ENCODE results near the gene PIP4P1.
"Not testable (repeated sequence)": the region's sequence is repeated elsewhere in the genome, so short reads cannot be mapped to it uniquely, and the experiment has no call there.

PIP4P1 gene

GRCh38 chr14:20461225-20462141 is at the start of gene PIP4P1:
TSS of gene PIP4P1 (minus strand) at chr14:20461434. CDS start at chr14:20461325, 109 bp downstream.
- H3K9me3 ChIP-seq (ENCODE audit: low read length): no peaks in the 10 kb centered on the region
- H3K27me3 ChIP-seq (ENCODE audit: control insufficient read depth in 1 of 2, insufficient read depth in 2 of 2, low read length in 2 of 2): no peaks in the 10 kb centered on the region
- H3K27ac ChIP-seq (ENCODE audit: low read depth, low read length): peak within 1 kb of the TSS; percentile 86
- H3K36me3 ChIP-seq (ENCODE audit: insufficient read depth, low read length): peaks cover 37% of the 10 kb centered on the region
- H3K4me3 ChIP-seq (ENCODE audit: low read depth in 1 of 2, low read length in 2 of 2): peak within 1 kb of the TSS; percentile 73 to 82
- peak within 1 kb of the TSS; percentile 95 for H3K9ac ChIP-seq (ENCODE audit: low read length)
- peaks cover 16% of the 10 kb centered on the region for H3K4me1 ChIP-seq (ENCODE audit: insufficient read depth, low read length)

DNA sequence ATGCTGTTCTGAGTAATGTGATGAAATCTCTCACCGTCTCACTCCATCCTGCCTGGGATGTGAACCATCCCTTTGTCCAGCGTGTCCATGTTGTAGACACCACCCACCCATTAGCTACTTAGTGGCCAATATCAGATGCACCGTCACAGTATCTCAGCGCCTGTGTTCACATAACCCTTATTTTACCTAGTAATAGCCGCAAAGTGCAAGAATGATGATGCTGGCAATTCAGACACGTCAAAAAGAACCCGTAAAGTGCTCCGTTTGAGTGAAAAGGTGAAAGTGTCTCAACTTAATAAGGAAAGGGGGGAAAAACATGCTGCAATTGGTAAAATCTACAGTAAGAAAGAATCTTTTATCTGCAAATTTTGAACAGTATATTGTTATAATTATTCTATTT is 47.1 kb upstream of the PIP4P1 start:
- no peak overlapping the region for H3K9ac ChIP-seq (ENCODE audit: low read length)
- no peaks in the 10 kb centered on the region for H3K9me3 ChIP-seq (ENCODE audit: low read length)
- no peaks in the 10 kb centered on the region for H3K27me3 ChIP-seq (ENCODE audit: control insufficient read depth in 1 of 2, insufficient read depth in 2 of 2, low read length in 2 of 2)
- H3K27ac ChIP-seq (ENCODE audit: low read depth, low read length): no peak overlapping the region
- H3K4me3 ChIP-seq (ENCODE audit: low read depth in 1 of 2, low read length in 2 of 2): no peak overlapping the region
- no peaks in the 10 kb centered on the region for H3K4me1 ChIP-seq (ENCODE audit: insufficient read depth, low read length)
- H3K36me3 ChIP-seq (ENCODE audit: insufficient read depth, low read length): no peaks in the 10 kb centered on the region

- H3K9ac ChIP-seq (ENCODE audit: low read length); H3K27me3 ChIP-seq (ENCODE audit: control insufficient read depth in 1 of 2, insufficient read depth in 2 of 2, low read length in 2 of 2); H3K36me3 ChIP-seq (ENCODE audit: insufficient read depth, low read length); H3K27ac ChIP-seq (ENCODE audit: low read depth, low read length); H3K4me3 ChIP-seq (ENCODE audit: low read depth in 1 of 2, low read length in 2 of 2); H3K9me3 ChIP-seq (ENCODE audit: low read length); H3K4me1 ChIP-seq (ENCODE audit: insufficient read depth, low read length): not testable (repeated sequence)
Observed at GRCh38 chr14:20507537-20507936, 46.3 kb upstream of the PIP4P1 start.

DNA sequence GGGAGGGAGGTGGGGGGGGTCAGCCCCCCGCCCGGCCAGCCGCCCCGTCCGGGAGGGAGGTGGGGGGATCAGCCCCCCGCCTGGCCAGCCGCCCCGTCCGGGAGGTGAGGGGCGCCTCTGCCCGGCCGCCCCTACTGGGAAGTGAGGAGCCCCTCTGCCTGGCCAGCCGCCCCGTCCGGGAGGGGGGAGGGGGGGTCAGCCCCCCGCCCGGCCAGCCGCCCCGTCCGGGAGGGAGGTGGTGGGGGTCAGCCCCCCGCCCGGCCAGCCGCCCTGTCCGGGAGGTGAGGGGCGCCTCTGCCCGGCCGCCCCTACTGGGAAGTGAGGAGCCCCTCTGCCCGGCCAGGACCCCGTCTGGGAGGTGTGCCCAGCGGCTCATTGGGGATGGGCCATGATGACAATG is 45.5 kb upstream of the PIP4P1 start:
- not testable (repeated sequence) for H3K4me1 ChIP-seq (ENCODE audit: insufficient read depth, low read length); H3K9ac ChIP-seq (ENCODE audit: low read length); H3K4me3 ChIP-seq (ENCODE audit: low read depth in 1 of 2, low read length in 2 of 2); H3K9me3 ChIP-seq (ENCODE audit: low read length); H3K27me3 ChIP-seq (ENCODE audit: control insufficient read depth in 1 of 2, insufficient read depth in 2 of 2, low read length in 2 of 2); H3K27ac ChIP-seq (ENCODE audit: low read depth, low read length); H3K36me3 ChIP-seq (ENCODE audit: insufficient read depth, low read length)

- not testable (repeated sequence) for H3K27me3 ChIP-seq (ENCODE audit: control insufficient read depth in 1 of 2, insufficient read depth in 2 of 2, low read length in 2 of 2); H3K4me1 ChIP-seq (ENCODE audit: insufficient read depth, low read length)
Observed at GRCh38 chr14:20506276-20506675, 45.0 kb upstream of the PIP4P1 start.

DNA sequence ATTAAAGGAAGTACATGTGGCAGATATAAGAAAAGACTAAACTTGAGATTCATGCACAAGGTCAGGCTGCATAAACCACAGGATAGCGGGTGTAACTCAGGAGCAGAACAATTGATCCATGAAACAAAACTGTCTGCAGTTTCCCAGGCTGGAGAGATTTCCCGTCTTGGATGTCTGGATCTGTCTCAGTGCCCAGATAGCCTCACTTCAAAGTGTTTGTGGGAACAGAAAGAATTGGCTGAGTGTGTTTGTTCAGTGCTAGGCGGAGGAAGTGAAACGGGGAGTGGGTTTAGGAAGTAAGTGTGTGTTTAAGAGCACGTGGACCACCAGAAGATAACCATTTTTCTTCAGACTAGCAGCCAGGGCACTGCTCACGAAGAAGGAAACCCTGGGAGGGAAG is 42.7 kb upstream of the PIP4P1 start:
- Histone ChIP-seq H3K4me1 (ENCODE audit: insufficient read depth, low read length) (no peaks in the 10 kb centered on the region), H3K27me3 (ENCODE audit: control insufficient read depth in 1 of 2, insufficient read depth in 2 of 2, low read length in 2 of 2) (no peaks in the 10 kb centered on the region), H3K9me3 (ENCODE audit: low read length) (no peaks in the 10 kb centered on the region), H3K36me3 (ENCODE audit: insufficient read depth, low read length) (no peaks in the 10 kb centered on the region), H3K27ac (ENCODE audit: low read depth, low read length) (no peak overlapping the region), H3K9ac (ENCODE audit: low read length) (no peak overlapping the region), H3K4me3 (ENCODE audit: low read depth in 1 of 2, low read length in 2 of 2) (no peak overlapping the region)

More at GRCh38 chr14:20506276-20506675, 45.0 kb upstream of the PIP4P1 start:
- not testable (repeated sequence) for H3K9ac ChIP-seq (ENCODE audit: low read length); H3K36me3 ChIP-seq (ENCODE audit: insufficient read depth, low read length); H3K9me3 ChIP-seq (ENCODE audit: low read length); H3K4me3 ChIP-seq (ENCODE audit: low read depth in 1 of 2, low read length in 2 of 2); H3K27ac ChIP-seq (ENCODE audit: low read depth, low read length)

- H3K9me3 ChIP-seq (ENCODE audit: low read length): no peaks in the 10 kb centered on the region
Observed at GRCh38 chr14:20501346-20501745, 40.1 kb upstream of the PIP4P1 start.

GRCh38 chr14:20499881-20500280 is 38.6 kb upstream of the PIP4P1 start:
- no peak overlapping the region for H3K27ac ChIP-seq (ENCODE audit: low read depth, low read length)
- no peaks in the 10 kb centered on the region for H3K4me1 ChIP-seq (ENCODE audit: insufficient read depth, low read length)
- H3K36me3 ChIP-seq (ENCODE audit: insufficient read depth, low read length): no peaks in the 10 kb centered on the region
- no peak overlapping the region for H3K4me3 ChIP-seq (ENCODE audit: low read depth in 1 of 2, low read length in 2 of 2)
- H3K27me3 ChIP-seq (ENCODE audit: control insufficient read depth in 1 of 2, insufficient read depth in 2 of 2, low read length in 2 of 2): no peaks in the 10 kb centered on the region
- H3K9me3 ChIP-seq (ENCODE audit: low read length): no peaks in the 10 kb centered on the region
- H3K9ac ChIP-seq (ENCODE audit: low read length): no peak overlapping the region

More at GRCh38 chr14:20501346-20501745, 40.1 kb upstream of the PIP4P1 start:
- Histone ChIP-seq H3K9ac (ENCODE audit: low read length) (no peak overlapping the region), H3K27ac (ENCODE audit: low read depth, low read length) (no peak overlapping the region), H3K4me1 (ENCODE audit: insufficient read depth, low read length) (no peaks in the 10 kb centered on the region), H3K36me3 (ENCODE audit: insufficient read depth, low read length) (no peaks in the 10 kb centered on the region), H3K4me3 (ENCODE audit: low read depth in 1 of 2, low read length in 2 of 2) (no peak overlapping the region), H3K27me3 (ENCODE audit: control insufficient read depth in 1 of 2, insufficient read depth in 2 of 2, low read length in 2 of 2) (no peaks in the 10 kb centered on the region)

GRCh38 chr14:20499108-20499507 is 37.9 kb upstream of the PIP4P1 start:
- Histone ChIP-seq H3K36me3 (ENCODE audit: insufficient read depth, low read length) (no peaks in the 10 kb centered on the region), H3K4me1 (ENCODE audit: insufficient read depth, low read length) (no peaks in the 10 kb centered on the region), H3K27ac (ENCODE audit: low read depth, low read length) (no peak overlapping the region), H3K9me3 (ENCODE audit: low read length) (no peaks in the 10 kb centered on the region), H3K4me3 (ENCODE audit: low read depth in 1 of 2, low read length in 2 of 2) (no peak overlapping the region), H3K9ac (ENCODE audit: low read length) (no peak overlapping the region), H3K27me3 (ENCODE audit: control insufficient read depth in 1 of 2, insufficient read depth in 2 of 2, low read length in 2 of 2) (no peaks in the 10 kb centered on the region)

GRCh38 chr14:20498622-20499021 is 37.4 kb upstream of the PIP4P1 start:
- H3K36me3 ChIP-seq (ENCODE audit: insufficient read depth, low read length): no peaks in the 10 kb centered on the region
- H3K27ac ChIP-seq (ENCODE audit: low read depth, low read length): no peak overlapping the region
- H3K9ac ChIP-seq (ENCODE audit: low read length): no peak overlapping the region
- H3K4me3 ChIP-seq (ENCODE audit: low read depth in 1 of 2, low read length in 2 of 2): no peak overlapping the region
- no peaks in the 10 kb centered on the region for H3K4me1 ChIP-seq (ENCODE audit: insufficient read depth, low read length)
- no peaks in the 10 kb centered on the region for H3K9me3 ChIP-seq (ENCODE audit: low read length)
- H3K27me3 ChIP-seq (ENCODE audit: control insufficient read depth in 1 of 2, insufficient read depth in 2 of 2, low read length in 2 of 2): no peaks in the 10 kb centered on the region

DNA sequence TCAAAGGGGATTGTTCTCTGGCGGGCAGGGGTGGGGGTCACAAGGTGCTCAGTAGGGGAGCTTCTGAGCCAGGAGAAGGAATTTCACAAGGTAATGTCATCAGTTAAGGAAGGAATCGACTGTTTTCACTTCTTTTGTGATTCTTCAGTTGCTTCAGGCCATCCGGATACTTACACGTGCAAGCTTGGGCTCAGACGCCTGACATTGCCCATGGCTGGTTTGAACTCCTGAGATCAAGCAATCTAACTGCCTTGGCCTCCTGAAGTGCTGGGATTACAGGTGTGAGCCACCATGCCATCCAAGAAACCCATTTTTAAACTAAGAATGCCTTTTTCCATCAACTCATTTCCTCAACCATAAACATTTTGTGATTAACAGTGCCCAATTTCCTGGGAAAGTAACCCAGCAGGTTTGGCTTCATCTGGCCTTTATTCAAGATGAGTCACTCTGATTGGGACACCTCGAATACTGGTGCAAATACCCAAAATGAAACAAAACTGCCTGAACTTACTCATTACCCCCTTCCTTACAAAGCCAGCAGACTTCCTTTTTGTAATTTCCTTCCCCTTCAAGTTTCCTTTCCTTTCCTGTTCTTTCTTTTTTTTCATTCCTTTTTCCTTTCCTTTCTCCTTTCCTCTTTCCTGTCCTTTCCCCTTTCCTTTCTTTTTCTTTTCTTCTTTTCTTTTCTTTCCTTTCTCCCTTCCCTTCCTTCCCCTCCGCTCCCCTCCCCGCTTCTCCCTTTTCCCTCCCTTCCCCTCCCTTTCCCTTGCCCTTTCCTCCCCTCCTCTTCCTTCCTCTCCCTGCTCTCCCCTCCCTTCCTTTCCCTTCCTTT is 33.9 kb upstream of the PIP4P1 start:
- H3K27ac ChIP-seq (ENCODE audit: low read depth, low read length): no peak overlapping the region
- no peaks in the 10 kb centered on the region for H3K4me1 ChIP-seq (ENCODE audit: insufficient read depth, low read length)
- H3K9ac ChIP-seq (ENCODE audit: low read length): no peak overlapping the region
- no peak overlapping the region for H3K4me3 ChIP-seq (ENCODE audit: low read depth in 1 of 2, low read length in 2 of 2)
- H3K27me3 ChIP-seq (ENCODE audit: control insufficient read depth in 1 of 2, insufficient read depth in 2 of 2, low read length in 2 of 2): no peaks in the 10 kb centered on the region
- no peaks in the 10 kb centered on the region for H3K36me3 ChIP-seq (ENCODE audit: insufficient read depth, low read length)
- H3K9me3 ChIP-seq (ENCODE audit: low read length): no peaks in the 10 kb centered on the region

Data from muscle layer of colon (tissue), 2 donors.